SK-N-SH (cell line): ENCODE data around the gene TRPV3.

Source experiments
- CTCF ChIP-seq: fragments of 200-600 bp; sonication (generic); IDR thresholded peaks from 2 replicates; pipeline ENCODE4 v1.6.1; 2017; ENCODE audit warnings: antibody characterized with exemption, mild to moderate bottlenecking, moderate library complexity
- EP300 ChIP-seq, 2 experiments: IDR thresholded peaks; 2 replicates each; pipeline versions ENCODE4 v1.4.0 to v1.6.1; 2012; ENCODE audit warnings: borderline replicate concordance in 1 of 2, low read depth in 1 of 2, low read length in 1 of 2
- EZH2phosphoT487 ChIP-seq: fragments of 200-600 bp; sonication (generic); IDR thresholded peaks from 2 replicates; pipeline ENCODE4 v1.6.1; 2017; ENCODE audit warnings: low read depth, mixed run types, mild to moderate bottlenecking, antibody characterized with exemption, moderate library complexity, borderline replicate concordance
- FOSL2 ChIP-seq: IDR thresholded peaks from 2 replicates; pipeline ENCODE4 v1.4.0; 2012; ENCODE audit warnings: low read depth, mild to moderate bottlenecking, moderate library complexity, borderline replicate concordance
- GATA2 ChIP-seq: sonication (generic); formaldehyde crosslinking; IDR thresholded peaks from 2 replicates; pipeline ENCODE4 v1.5.0; 2020; ENCODE audit warnings: mild to moderate bottlenecking, missing genetic modification reagents
- RAD21 ChIP-seq: IDR thresholded peaks from 2 replicates; pipeline ENCODE4 v1.6.1; 2012; ENCODE audit warnings: mild to moderate bottlenecking, low read length
- SMC3 ChIP-seq: IDR thresholded peaks from 2 replicates; pipeline ENCODE4 v1.6.1; 2012; ENCODE audit warnings: low read depth, low read length, improper control_type of control experiment
- TAF1 ChIP-seq: IDR thresholded peaks from 2 replicates; pipeline ENCODE4 v1.6.1; 2012; ENCODE audit warnings: low read depth, mild to moderate bottlenecking, low read length, moderate library complexity, borderline replicate concordance
- ZBTB33 ChIP-seq: IDR thresholded peaks from 2 replicates; pipeline ENCODE4 v1.4.0; 2012; ENCODE audit warnings: low read depth, borderline replicate concordance

- TF ChIP-seq CTCF = no peak
- TF ChIP-seq FOSL2 = no peak
- TF ChIP-seq EZH2phosphoT487 = no peak
- TF ChIP-seq EP300 (IDR thresholded peaks at IDR 0.05; ENCODE audit: borderline replicate concordance in 1 of 2, low read depth in 1 of 2, low read length in 1 of 2) = no peak
- TF ChIP-seq RAD21 = no peak
- no peak for TF ChIP-seq TAF1
- TF ChIP-seq SMC3 = no peak
- no peak for TF ChIP-seq GATA2 (CRISPR knock-in tag)
- no peak for TF ChIP-seq ZBTB33
Measured at GRCh38 chr17:3558603-3559269, 1.1 kb upstream of the TRPV3 start.
